ENCODE measurements around the gene MGAT3. TPM values are rescaled to one million over a fixed set of nuclear protein-coding genes. Genes with fewer than 3 reads are reported as not detected.

Gene MGAT3
- total RNA-seq, 2 donors from 2014 or later = 8.9 to 19.1 TPM

- H3K27me3 ChIP-seq = no peaks in the 10 kb centered on the region
- no peak for DNase-seq
- TF ChIP-seq, protein P1, sequence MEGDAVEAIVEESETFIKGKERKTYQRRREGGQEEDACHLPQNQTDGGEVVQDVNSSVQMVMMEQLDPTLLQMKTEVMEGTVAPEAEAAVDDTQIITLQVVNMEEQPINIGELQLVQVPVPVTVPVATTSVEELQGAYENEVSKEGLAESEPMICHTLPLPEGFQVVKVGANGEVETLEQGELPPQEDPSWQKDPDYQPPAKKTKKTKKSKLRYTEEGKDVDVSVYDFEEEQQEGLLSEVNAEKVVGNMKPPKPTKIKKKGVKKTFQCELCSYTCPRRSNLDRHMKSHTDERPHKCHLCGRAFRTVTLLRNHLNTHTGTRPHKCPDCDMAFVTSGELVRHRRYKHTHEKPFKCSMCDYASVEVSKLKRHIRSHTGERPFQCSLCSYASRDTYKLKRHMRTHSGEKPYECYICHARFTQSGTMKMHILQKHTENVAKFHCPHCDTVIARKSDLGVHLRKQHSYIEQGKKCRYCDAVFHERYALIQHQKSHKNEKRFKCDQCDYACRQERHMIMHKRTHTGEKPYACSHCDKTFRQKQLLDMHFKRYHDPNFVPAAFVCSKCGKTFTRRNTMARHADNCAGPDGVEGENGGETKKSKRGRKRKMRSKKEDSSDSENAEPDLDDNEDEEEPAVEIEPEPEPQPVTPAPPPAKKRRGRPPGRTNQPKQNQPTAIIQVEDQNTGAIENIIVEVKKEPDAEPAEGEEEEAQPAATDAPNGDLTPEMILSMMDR (IDR thresholded peaks at IDR 0.05) = no peak
- H3K9me3 ChIP-seq = no peaks in the 10 kb centered on the region
- intact Hi-C loops (cut with DNase I) = no loop called here
- H3K4me3 ChIP-seq = no peak overlapping the region
- no peak overlapping the region for H3K9ac ChIP-seq (ENCODE audit: low read depth in 2 of 2, low read length in 2 of 2)
- no peaks in the 10 kb centered on the region for H3K4me1 ChIP-seq
- H3K36me3 ChIP-seq = peaks cover 10% of the 10 kb centered on the region
- no peak overlapping the region for H3K27ac ChIP-seq
Observed at GRCh38 chr22:39414377-39414776, 42.4 kb upstream of the MGAT3 start.

- no peak overlapping the region for H3K27ac ChIP-seq
- no peaks in the 10 kb centered on the region for H3K27me3 ChIP-seq
- no peak for DNase-seq
- no peak overlapping the region for H3K4me3 ChIP-seq
- H3K4me1 ChIP-seq = no peaks in the 10 kb centered on the region
- TF ChIP-seq, protein P1 (IDR thresholded peaks at IDR 0.05) = no peak
- peaks cover 10% of the 10 kb centered on the region for H3K36me3 ChIP-seq
- H3K9me3 ChIP-seq = no peaks in the 10 kb centered on the region
- intact Hi-C loops (cut with DNase I) = no loop called here
- H3K9ac ChIP-seq (ENCODE audit: low read depth in 2 of 2, low read length in 2 of 2) = no peak overlapping the region
Observed at GRCh38 chr22:39414886-39415285, 41.9 kb upstream of the MGAT3 start.

- no peaks in the 10 kb centered on the region for H3K4me1 ChIP-seq
- no peak for DNase-seq
- TF ChIP-seq, protein P1 (IDR thresholded peaks at IDR 0.05) = no peak
- intact Hi-C loops (cut with DNase I) = no loop called here
- no peak overlapping the region for H3K4me3 ChIP-seq
- H3K36me3 ChIP-seq = peaks cover 10% of the 10 kb centered on the region
- H3K9ac ChIP-seq (ENCODE audit: low read depth in 2 of 2, low read length in 2 of 2) = no peak overlapping the region
- no peak overlapping the region for H3K27ac ChIP-seq
- no peaks in the 10 kb centered on the region for H3K9me3 ChIP-seq
- H3K27me3 ChIP-seq = no peaks in the 10 kb centered on the region
Observed at GRCh38 chr22:39415506-39415905, 41.3 kb upstream of the MGAT3 start.

GRCh38 chr22:39416319-39416718 lies 40.5 kb upstream of the MGAT3 start:
- TF ChIP-seq, protein P1 (IDR thresholded peaks at IDR 0.05) = no peak
- intact Hi-C loops (cut with DNase I) = no loop called here
- no peak for DNase-seq
- Histone ChIP-seq H3K27me3 (no peaks in the 10 kb centered on the region), H3K4me1 (no peaks in the 10 kb centered on the region), H3K27ac (no peak overlapping the region), H3K36me3 (peaks cover 13% of the 10 kb centered on the region), H3K9me3 (no peaks in the 10 kb centered on the region), H3K9ac (ENCODE audit: low read depth in 2 of 2, low read length in 2 of 2) (no peak overlapping the region), H3K4me3 (no peak overlapping the region)

- no peak for DNase-seq
- TF ChIP-seq, protein P1 (IDR thresholded peaks at IDR 0.05) = no peak
- H3K27me3 ChIP-seq = no peaks in the 10 kb centered on the region
- intact Hi-C loops (cut with DNase I) = no loop called here
- H3K36me3 ChIP-seq = peaks cover 14% of the 10 kb centered on the region
- H3K27ac ChIP-seq = no peak overlapping the region
- no peak overlapping the region for H3K9ac ChIP-seq (ENCODE audit: low read depth in 2 of 2, low read length in 2 of 2)
- no peak overlapping the region for H3K4me3 ChIP-seq
- H3K4me1 ChIP-seq = no peaks in the 10 kb centered on the region
- H3K9me3 ChIP-seq = no peaks in the 10 kb centered on the region
Observed at GRCh38 chr22:39417641-39418040, 39.2 kb upstream of the MGAT3 start.

- Histone ChIP-seq H3K4me3 (no peak overlapping the region), H3K27ac (no peak overlapping the region), H3K27me3 (no peaks in the 10 kb centered on the region), H3K9ac (ENCODE audit: low read depth in 2 of 2, low read length in 2 of 2) (no peak overlapping the region), H3K9me3 (no peaks in the 10 kb centered on the region), H3K36me3 (peaks cover 14% of the 10 kb centered on the region), H3K4me1 (no peaks in the 10 kb centered on the region)
- TF ChIP-seq, protein P1 (IDR thresholded peaks at IDR 0.05) = no peak
- intact Hi-C loops (cut with DNase I) = no loop called here
- no peak for DNase-seq
Observed at GRCh38 chr22:39418696-39419095, 38.1 kb upstream of the MGAT3 start.

Measured in colonic mucosa (tissue), 4 donors.